SK-MEL-5 (cell line): ENCODE results near the gene ADGRV1. TPM values are rescaled to one million over a fixed set of nuclear protein-coding genes. Genes with fewer than 3 reads are reported as not detected.
"Not testable (repeated sequence)": the region's sequence is repeated elsewhere in the genome, so short reads cannot be mapped to it uniquely, and the experiment has no call there.

Experiments used
- DNase-seq: peaks from one replicate; pipeline ENCODE4 v3.0.0-alpha.2; 2016; ENCODE audit warnings: low read depth, low spot score
- in situ Hi-C: cut with HindIII; loops from 2 replicates; pipeline ENCODE4 v1.10.0; 2016; ENCODE audit warnings: low sequenced_read_pairs, high pct_unique_total_duplicates, low pct_unique_long_range_greater_than_20kb
- total RNA-seq: library from RNA; depleted of rRNA; stranded (reverse); fragments of >200 nt; shearing (Covaris generic); gene quantifications from 2 replicates; pipeline ENCODE4 v1.2.3, GENCODE V29; 2014

The ADGRV1 gene
- total RNA-seq, 1 experiment from 2014 or later: 0.58 TPM

DNA sequence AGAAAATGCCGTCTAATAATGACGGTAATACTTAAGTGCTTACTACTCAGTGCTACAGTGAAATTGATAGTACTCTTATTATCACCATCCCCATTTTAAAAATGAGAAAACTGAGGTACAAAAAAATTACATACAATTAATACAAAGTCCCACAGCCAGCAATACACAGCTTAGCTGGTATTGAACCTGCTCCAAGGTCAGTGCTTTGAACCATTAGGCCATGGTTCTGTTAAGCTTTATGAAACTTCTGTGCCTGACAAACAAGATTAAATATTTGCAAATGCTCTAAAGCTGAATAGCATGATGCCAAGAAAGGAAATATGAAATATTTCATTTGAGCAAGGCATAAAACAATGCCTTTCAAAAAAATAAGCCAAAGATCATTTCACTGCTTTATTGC lies 467.4 kb downstream of the ADGRV1 start:
- in situ Hi-C loops: no loop called here

DNA sequence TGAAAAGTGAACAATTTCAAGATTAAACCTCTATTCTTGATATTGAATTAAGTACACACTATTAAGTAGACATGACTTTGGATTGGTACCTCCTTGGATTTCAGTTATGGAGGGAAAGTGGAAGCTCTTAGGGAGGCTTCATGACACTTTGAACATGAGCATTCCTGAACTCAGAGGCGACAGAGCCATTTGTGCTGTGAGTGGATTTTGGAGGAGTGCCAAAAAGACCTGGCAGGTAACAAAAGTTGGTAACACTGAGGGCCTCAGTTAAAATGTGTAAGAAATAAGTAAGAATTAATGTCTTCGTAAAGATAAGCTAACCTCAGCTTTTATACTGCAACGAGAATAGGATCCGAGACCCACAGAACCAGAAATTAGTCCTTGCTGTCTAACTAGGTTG lies 467.9 kb downstream of the ADGRV1 start:
- DNase-seq: no peak
- in situ Hi-C loops: no loop called here

More for the DNA sequence above, 467.4 kb downstream of the ADGRV1 start:
- DNase-seq: no peak

DNA sequence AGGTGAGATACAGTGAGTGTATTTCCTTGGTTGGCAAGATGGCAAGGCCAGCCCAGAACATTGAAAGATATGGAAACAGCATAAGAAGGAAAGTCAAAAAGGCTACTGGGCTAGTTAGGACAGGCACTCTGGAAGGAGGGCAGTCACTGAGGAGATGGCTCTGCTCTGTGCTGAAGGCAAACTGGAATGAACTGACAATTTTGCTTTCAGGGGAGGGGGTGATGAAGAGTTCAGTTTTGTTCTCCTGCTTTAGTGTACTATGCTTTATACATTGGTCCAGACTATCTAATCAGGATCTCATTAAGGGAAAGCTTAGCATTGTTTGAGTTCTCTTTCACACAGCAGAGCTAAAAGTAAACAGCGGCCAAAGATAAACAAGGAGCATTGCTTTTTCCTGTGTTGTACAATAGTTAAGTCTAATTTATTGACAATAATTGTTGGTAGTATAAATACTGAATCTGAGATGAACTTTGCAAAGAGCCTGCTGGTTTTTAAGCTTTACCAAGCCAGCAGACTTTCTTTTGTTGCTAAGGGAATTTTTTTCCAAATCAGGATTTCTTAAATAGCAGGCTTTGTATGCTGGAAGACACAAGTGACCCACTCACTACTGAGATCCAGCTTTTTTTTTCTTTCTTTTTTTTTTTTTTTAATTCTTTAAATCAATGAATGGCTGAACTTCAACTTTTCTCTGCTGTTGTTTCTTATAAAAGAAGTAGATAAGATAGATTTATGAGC lies 469.0 kb downstream of the ADGRV1 start:
- peak; percentile 29 for DNase-seq
- in situ Hi-C loops: no loop called here

DNA sequence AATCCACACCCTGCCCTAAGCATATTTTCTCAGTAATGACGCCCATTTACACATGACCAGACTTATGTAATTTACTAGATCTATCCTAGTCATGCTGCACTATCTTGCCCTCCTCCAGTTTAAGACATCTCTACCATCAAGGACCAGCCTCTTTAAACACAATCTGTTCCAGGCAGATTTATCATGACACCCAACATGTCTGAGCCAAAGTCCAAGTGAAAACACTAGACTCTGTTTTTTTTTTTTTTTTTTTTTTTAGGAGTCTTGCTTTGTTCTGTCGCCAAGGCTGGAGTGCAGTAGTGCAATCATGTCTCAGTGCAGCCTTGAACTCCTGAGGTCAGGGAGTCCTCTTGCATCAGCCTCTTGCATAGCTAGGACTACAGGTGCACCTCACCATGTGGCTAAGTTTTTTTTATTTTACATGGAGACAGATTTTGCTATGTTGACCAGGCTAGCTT lies 469.9 kb downstream of the ADGRV1 start:
- no peak for DNase-seq
- in situ Hi-C loops: no loop called here

DNA sequence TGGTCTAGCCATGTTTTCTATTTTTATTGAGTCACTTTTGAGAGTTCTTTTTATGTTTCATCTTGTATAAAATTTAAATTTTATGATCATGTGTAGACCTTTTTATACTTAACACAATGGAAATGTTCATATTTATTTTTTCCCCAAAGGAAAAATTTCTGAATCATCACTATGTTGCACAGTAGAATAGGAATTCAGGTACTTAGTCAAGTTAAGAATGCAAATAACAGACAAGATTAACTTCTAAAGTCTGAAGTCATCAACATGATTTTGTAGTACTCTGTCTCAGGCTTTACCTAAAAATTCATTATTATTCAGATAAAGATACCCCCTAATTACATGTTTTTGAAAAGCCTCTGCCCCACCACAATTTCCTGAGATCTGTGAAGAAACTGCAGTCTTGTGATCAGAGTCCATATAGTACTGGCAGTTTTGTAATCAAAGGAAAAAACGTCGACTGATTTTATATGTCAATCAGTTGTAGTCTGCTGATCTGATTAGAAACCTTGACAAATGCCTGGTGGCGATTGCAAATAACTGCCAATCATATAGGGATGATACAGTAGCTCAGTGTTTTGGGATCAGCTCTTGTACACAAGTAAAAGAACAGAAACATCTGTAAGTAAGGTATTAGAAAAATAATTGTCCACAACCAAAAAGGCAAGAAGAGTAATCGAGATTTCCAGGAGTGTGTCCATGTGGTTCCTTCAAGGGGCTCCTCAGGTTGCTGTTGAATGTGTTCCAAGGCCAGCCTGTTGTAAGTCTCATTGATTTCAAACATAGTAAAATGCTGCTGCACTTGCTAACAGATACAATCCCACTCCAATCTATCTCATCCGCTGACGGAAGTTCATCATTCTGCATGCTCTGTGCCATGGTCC lies 472.2 kb downstream of the ADGRV1 start:
- DNase-seq: peak; percentile 24
- in situ Hi-C loops: no loop called here

DNA sequence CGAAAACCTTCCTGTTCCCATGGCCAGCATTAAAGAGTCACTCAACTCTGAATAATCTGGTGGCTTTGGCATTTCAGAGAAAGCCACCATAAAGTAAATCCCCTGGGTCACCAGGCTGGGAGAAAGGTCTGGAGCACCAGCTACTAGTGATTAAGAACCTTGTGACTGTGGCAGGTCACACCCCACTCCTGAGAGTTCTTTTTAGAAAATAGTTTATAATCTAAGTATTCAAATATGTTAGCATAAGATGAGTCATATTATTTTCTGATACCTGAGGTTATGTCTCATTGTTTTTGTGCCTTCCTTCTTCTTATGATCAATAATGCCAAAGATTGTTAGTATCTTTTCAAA lies 472.8 kb downstream of the ADGRV1 start:
- in situ Hi-C loops: no loop called here
- no peak for DNase-seq

DNA sequence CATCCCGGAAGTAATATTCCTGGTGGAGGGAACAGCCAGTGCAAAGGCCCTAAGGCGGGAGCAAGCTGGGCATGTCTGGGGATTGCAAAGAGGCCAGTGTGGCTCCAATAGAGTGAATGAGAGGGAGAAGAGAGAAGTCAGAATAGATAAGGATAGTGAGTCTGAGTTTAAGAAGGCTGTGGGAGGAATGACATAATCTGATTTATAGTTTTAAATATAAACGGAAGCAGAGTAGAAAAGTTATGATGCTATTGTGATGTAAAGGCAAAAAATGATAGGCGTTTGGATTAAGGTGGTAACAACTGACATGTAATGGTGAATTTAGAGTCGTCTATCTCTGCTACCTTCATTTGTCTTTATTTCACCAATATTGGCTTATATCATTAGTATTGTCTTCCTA lies 473.5 kb downstream of the ADGRV1 start:
- in situ Hi-C loops: no loop called here
- no peak for DNase-seq

DNA sequence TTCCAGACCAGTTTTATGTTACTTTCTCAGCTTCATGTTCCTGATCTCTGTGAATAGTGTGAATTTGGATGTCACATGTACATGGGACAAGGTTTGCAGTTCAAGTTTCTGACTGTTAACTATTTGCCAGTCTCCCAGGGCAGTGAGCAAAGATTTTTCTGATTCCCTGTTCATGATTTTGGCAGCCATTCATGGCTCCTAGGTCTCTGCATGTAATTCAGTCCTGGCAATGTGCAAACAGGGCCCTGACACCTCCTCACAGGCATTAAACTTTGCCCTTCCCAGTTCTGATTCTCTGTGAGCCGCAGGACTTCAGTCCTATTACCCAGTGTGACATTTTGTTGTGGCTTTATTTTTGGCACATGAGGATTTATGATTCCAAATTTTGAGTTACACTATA lies 474.8 kb downstream of the ADGRV1 start:
- in situ Hi-C loops: no loop called here
- no peak for DNase-seq

DNA sequence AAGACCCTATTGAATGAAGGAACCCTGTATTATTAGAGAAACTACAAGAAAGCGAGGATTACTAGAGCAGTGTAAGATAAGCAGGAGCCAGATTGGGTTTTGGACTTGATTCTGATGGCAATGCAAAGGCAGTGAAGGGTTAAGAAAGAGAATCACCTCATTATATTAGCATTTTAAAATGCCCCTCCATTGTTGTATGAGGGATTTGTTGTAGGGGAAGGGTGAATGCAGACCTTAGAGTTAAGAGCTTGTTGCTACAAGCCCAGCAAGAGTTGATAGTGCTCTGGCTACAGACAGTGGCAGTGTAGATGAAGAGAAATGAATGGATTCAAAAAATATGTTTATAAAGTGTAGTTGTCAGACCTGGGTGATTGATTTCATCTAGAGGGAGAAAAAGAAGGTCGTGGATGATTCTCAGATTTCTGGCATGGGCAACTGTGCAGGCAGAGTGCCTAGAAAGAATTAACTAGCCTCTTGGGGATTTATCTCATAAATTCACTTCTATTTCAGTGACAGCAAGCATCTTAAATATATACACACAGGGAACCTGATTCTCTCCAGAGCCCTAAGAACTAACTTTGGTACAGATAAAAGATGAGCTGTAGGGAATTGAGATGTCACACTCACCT lies 479.7 kb downstream of the ADGRV1 start:
- peak; percentile 41 for DNase-seq
- in situ Hi-C loops: no loop called here

DNA sequence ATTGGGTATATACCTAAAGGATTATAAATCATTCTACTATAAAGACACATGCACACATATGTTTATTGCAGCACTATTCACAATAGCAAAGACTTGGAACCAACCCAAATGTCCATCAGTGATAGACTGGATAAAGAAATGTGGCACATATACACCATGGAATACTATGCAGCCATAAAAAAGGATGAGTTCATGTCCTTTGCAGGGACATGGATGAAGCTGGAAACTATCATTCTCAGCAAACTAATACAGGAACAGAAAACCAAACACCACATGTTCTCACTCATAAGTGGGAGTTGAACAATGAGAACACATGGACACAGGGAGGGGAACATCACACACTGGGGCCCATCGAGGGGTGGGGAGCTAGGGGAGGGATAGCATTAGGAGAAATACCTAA lies 482.5 kb downstream of the ADGRV1 start:
- DNase-seq, in situ Hi-C loops: not testable (repeated sequence)

DNA sequence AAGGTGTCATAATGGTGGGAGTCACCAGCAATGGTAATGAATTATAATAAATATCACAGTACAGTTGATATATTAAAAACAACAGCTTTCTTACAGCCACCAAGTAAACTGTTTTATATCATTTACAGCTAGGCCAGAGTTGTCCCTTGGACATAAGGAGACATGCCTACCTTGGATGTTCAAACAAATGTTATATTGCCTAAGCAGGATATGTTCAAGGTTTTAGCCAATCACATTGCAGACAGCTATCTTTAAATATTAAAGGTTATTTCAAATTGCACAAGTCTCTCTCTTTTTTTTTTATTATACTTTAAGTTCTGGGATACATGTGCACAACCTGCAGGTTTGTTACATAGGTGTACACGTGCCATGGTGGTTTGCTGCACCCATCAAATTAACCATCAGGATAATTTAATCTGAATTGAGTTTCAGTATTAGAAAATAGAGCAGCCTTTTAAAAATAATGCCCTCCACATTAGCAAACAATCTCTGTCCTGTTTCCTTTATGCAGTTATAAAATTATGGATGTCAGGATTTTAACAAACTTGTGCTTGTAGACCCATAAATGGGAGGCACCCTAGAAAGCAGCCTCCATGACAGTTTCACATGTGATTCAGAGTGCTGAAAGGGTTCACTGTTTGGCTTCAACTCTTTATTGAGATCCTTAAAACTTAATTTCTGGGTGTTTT lies 483.8 kb downstream of the ADGRV1 start:
- no peak for DNase-seq
- in situ Hi-C loops: no loop called here

DNA sequence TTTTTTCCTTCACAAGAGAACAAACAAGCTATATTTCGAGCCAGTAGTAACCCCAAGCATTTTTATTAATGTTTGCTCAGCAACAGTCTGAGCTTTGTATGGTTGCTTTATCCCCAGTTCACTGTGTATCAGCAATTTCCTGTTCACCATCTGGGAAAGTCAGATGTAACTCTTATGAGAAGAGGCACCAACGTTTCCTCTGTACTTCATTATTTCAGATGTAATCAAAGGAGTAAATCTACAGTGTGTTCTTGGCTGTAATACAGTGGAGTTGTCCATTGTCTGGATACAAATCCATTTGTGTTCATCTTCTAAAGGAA lies 484.3 kb downstream of the ADGRV1 start:
- in situ Hi-C loops: no loop called here
- DNase-seq: peak; percentile 99

DNA sequence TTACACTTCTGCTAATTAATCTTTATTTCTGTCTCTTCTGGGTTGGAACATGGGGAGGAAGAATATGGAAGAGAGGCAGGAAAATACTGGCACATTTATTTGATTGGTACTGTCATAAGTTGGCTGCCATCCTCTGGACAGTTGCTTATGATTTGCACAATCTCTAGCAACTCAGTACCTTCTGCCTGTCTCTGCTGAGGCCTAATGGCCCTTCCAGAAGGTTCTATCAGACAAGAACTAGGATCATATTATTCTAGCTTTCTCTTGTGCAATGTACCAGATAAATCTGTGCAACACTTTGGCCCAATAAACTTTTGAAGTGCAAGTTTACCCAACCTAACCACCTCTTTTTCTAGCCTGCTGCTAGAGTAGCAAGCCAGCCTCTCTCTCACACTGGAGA lies 489.5 kb downstream of the ADGRV1 start:
- no peak for DNase-seq
- in situ Hi-C loops: no loop called here

DNA sequence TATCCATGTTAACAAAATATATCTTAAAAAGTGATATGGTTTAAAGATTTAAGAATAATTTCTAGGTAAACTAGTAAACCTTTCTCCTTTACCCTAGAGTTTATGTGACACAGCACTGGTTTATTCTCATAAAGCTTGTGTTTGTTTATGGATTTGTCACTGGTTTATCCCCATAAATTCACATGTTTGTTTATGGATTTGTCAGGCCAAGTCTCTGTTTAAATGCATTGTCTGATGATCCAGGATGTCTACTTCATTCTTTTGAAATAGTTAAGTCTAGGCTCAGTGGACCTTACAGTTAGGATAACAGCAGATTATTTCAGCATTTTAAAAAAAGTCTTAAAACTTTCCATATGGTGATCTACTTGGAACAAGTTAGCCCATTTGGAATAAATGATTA lies 490.5 kb downstream of the ADGRV1 start:
- in situ Hi-C loops: no loop called here
- no peak for DNase-seq

DNA sequence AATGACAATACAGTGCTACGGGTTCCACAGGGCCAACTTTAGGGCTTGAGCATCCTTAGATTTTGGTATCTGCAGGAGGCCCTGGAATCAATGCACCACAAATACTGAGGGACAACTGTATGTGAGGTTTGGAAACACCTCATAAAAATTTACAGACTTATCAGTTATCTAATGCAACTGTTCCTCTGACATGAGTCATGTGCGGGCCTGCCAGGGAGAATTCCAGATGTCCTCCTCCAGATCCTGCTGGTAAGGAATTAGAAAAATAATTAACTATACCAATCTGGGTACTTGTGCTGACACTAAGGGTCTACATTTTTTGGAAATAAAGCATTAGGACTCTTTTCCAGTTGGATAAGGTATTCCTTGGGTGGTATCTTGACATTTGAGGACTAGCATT lies 491.2 kb downstream of the ADGRV1 start:
- DNase-seq: no peak
- in situ Hi-C loops: no loop called here

DNA sequence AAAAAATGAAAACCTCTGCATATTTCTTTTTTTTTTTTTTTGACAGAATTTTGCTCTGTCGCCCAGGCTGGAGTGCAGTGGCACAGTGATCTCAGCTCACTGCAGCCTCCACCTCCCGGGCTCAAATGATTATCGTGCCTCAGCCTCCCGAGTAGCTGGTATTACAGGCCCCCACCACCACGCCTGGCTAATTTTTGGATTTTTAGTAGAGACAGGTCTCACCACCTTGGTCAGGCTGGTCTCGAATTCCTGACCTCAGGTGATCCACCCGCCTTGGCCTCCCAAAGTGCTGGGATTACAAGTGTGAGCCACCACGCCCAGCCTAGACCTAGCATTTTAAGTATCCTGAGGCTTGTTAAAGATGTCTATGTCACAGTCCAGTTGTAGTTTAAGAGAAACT lies 493.8 kb downstream of the ADGRV1 start:
- in situ Hi-C loops, DNase-seq: not testable (repeated sequence)

DNA sequence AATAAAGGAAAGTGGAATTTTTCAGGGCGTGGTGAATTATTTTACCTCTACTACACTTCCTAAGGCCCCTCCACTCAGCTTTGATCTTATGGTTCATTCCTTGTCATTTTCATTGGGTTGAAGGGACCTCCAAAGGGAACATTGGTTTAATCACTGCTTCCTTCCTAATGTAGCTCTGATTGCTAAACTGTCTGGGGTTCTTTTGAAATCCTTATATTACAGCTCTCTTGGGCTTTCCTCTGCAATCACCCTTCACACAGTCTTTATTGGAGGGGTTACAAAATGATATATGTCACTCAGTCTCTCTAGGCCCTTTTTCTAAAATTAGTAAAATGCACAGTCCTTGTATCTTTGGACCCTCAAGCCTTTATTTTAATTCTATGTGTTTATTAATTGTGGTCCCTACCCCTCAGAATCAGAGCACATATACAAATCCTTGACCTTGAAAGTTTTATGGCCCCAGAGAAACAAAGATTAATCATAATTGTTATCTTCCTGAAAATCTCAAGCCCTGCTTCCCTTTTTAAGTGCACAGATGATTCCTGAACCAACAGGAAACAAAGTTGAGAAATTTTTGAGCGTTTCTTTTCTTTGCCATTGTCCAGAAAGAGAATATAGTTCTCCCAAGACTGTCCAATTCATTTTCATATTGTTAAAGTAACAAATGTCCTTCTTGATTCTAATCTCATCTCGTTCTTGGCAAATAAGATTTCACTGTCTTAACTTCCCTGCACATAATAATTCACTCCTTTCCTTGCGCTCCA lies 494.6 kb downstream of the ADGRV1 start:
- in situ Hi-C loops: no loop called here

DNA sequence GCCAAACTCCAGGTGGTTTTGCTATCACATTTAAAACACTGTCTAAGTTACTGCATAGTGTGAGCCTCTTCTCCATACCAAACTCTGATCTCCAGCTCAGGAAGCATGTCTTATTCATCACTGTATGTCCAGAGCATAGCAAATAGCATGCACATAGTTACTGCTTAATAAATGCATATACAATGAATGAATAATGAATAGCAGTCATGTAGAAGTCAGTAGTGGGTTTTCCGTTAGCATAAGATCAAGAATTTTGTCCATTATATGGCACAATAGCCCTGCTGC lies 495.1 kb downstream of the ADGRV1 start:
- in situ Hi-C loops: no loop called here
- DNase-seq: no peak

More for the DNA sequence above, 494.6 kb downstream of the ADGRV1 start:
- no peak for DNase-seq
